Stimulated activated CD4-positive, alpha-beta T cell treated with anti-CD3 and anti-CD28 coated beads, Interleukin-1b, Interleukin-23, amount 100 ng/mL, for 4 hours (primary cell): ENCODE data around the gene DDX31.
"Not testable (repeated sequence)": the region's sequence is repeated elsewhere in the genome, so short reads cannot be mapped to it uniquely, and the experiment has no call there.

ENCODE experiments used
- DNase-seq, 2 donors: peaks; one replicate each; pipeline ENCODE4 v3.0.0-alpha.2; 2020; ENCODE audit warnings: low read depth in 2 of 2

Gene DDX31

GRCh38 chr9:132579427-132579798 is 90.4 kb downstream of the DDX31 start:
- no peak for DNase-seq

- no peak for DNase-seq
Observed at GRCh38 chr9:132578367-132578932, 91.3 kb downstream of the DDX31 start.

- DNase-seq = no peak
Observed at GRCh38 chr9:132577119-132577518, 92.7 kb downstream of the DDX31 start.

DNA sequence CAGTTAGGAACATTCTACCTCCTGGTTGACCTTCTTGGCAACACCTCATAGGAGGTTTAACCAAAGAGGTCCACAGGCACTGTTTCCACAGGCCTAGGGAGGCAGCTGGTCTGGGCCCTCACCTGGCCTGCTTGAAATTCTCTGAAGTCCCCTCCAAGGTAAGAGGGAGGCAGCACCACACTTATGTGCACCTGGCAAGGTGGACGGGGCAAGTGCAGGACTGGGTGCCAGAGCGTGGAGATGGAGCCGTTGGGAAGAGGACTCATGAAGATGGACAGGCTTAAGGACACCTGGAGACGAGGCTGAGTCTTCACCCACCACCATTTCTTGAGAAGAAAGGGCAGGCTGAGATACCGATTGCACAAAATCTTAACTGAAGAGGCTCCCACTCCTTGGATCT is 94.0 kb downstream of the DDX31 start:
- no peak for DNase-seq

DNA sequence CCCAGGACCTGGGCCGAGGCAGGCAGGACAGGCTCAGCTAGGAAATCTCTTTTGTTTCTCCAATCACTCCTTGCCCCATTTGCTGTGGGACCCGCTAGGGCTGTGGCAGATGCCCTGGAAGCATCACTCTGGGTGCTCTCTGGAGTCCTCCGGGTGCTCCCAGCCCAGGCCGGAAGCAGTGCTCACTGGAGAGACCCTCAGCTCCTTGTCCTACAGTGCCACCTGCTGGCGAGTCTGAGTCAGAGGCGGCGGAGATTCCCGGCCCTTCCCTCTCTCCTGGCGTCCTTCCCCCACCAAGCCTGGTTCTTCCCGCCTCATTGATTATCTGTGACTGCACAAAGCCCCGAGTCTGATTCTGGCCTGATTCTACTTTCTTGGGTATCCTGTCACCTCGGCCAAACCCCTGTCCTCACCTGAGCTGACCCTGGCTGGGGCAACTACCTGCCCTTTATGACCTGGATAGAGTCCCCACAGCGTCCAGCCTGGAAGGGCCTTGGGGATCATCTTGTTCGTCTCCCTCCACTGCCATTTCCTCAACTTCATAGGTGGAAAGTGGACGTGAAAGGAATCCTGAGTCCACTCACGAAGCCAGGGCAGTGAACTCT is 94.7 kb downstream of the DDX31 start:
- DNase-seq = no peak

GRCh38 chr9:132572921-132573320 is 96.9 kb downstream of the DDX31 start:
- DNase-seq = no peak

DNA sequence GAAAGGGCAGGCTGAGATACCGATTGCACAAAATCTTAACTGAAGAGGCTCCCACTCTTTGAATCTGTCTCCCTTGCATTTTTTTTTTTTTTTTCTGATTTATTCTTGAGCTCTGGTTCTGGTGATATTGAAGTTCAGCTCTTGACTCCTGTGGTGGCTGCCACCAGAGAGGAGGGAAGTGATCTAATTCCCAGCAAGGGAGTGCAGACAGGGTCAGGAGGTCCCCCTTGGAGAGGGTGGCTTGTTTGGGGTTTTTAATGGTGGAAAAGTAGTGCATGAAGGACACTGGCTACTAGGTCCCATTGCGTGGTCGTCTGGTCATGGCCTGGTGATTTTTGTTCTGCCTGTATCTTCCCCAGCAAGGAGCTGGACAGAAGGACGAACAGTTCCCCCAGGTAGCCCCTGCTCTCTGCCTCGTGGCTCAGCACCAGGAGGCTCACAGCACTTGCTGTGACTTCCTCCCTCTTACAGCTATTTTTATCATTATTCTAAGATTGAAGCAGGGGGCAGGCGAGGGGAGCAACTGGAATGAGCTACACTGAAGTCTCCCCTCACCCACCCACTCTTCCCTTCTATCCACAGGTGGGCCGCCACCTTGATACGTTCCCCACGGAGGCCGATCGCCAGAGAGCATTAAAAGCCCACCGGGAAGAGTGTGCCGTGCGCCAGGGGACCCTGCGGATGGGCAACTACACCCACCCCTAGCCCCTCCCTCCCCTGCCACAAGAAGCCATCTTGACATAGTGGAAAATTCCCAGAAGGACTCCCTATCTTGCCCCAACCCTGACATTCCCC is 97.8 kb downstream of the DDX31 start:
- DNase-seq = no peak

DNA sequence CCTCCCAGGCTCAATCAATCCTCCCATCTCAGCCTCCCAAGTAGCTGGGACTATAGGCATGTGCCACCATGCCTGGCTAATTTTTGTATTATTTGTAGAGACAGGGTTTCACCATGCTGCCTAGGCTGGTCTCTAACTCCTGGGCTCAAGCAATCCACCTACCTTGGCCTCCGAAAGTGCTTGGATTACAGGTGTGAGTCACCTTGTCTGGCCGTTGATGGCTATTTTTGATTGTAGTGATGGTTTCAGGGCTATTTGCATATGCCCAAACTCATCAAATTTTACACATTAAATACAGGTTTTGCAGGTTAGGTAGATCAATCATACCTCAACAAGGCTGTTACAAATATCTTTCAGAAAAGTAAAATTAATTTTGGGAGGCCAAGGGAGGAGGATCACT is 101.0 kb downstream of the DDX31 start:
- DNase-seq = not testable (repeated sequence)

DNA sequence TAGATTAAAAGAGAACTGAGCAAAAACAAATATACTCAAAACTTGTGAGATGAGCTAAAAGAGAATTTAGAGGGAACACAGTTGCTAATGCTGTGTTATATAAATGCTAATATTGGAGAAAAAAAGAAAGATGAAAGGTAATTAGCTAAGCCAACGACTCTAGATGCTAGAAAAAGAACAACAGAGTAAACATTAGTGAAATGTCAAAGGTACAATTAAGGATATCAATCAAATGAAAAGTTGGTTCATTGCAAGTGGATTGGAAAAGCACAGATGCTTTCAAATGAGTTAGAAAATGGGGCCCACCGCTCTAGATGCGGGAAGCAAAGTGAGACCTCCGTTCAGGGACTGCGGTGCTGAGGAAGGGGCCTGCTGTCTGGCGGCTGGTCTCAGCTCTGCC is 105.3 kb downstream of the DDX31 start:
- DNase-seq = no peak

DNA sequence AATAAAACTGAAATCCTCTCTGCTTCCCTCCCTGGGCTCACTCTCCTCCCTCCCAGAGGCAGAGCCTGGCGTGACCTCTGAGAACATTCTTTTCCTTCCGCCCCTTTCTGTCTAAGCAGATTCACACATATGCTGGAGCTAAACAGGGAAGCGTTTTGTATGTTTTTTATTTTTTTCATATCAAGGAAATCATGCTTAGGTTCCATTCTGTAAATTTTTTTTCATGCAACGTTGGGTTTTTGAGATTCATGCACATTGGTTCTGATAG is 107.5 kb downstream of the DDX31 start:
- DNase-seq = no peak

DNA sequence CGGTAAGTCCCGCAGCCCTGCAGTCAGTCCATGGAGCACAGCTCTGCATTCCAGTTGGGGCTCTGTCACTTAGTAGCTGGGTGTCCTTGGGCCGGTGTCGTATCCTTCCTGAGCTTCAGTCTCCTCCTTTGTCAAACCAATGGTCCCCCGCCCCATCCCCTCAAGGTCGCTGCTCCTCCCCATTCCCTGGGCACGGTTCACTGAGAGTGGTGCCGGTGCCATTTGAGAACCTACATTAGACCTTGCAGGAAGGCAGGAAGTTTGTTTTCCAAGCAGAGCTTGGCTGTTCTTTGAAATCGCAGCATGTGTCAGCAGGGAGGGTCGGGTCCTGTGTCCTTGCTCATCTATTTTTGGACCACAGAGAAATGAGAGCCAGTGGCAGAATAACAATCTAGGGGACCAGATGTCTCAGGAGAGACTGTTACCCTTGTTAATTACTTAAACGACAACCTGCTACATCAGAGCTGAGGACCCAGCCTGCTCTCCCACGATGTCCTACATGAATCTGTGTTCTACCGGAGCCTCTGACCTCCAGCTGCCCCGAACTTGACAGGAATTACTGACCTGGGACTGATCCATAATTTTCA is 109.1 kb downstream of the DDX31 start:
- no peak for DNase-seq

DNA sequence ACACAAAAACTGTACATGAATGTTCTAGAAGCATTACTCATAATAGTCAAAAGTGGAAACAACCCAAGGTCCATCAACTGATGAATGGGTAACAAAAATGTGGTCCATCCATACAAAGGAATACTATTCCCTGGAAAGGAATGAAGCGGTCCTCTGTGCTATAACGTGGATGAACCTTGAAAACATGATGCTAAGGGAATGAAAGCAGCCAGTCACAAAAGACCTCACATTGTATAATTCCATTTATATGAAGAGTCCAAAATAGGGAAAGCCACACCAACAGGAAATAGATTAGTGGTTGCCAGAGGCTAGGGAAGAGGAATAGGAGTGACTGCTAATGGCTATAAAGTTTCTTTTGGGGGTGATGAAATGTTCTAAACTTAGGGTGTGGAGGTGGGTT is 110.1 kb downstream of the DDX31 start:
- DNase-seq = no peak

- no peak for DNase-seq
Observed at GRCh38 chr9:132557159-132557558, 112.6 kb downstream of the DDX31 start.

DNA sequence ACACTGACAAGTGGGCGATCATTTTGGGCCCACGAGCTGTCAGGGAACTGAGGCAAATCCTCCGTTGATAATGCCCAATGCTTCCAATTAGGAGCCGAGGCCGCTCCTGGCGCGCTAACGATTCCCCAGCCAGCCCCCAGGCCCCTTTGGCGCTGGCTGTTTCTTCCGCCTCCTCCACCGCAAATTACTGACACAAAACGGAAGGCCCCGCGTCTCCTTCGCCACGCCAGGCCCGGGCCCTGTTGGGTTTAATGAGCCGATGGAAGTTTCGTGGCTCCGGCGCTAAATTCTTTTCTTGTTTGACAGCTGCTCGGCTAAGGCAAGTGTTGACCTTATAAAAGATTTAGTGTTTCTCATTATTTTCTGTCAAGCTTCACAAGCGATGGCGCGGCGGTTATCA is 113.1 kb downstream of the DDX31 start:
- DNase-seq = no peak

- DNase-seq = no peak
Observed at GRCh38 chr9:132556235-132556634, 113.5 kb downstream of the DDX31 start.

DNA sequence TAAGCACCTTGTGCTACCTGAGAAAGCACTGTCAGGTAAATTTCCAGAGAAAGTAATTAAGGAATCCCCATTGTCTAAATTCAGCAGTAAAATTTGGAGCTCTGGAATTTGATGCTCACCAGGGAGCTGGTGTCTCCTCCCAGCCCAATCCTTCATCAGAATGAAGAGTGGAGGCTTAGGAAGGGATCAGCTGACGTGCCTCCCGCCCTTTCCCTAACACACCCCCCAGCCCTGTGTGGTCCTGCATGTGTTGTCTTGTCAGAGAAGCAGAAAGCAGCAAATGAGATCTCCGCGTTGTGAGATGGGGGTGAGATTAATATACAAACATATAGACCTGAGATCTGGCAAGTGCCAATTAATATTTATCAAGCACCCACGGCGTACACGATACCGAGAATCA is 114.3 kb downstream of the DDX31 start:
- DNase-seq = no peak

DNA sequence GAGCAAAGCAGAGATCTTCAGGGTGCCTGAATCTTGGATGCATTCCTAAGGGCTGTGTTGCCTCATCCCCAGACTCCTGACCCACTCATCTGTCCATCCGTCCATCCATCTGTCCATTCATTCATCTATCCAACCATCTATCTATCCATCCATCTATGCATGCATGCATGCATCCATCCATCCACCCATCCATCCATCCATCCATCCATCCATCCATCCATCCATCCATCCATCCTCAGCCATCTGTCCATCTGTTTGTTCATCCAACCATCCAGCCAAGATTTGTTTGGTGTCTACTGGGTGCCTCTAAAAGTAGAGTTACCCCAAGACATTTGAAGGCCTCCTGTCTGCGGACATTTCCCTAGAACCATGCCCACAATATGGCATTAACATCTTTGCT is 115.0 kb downstream of the DDX31 start:
- no peak for DNase-seq

DNA sequence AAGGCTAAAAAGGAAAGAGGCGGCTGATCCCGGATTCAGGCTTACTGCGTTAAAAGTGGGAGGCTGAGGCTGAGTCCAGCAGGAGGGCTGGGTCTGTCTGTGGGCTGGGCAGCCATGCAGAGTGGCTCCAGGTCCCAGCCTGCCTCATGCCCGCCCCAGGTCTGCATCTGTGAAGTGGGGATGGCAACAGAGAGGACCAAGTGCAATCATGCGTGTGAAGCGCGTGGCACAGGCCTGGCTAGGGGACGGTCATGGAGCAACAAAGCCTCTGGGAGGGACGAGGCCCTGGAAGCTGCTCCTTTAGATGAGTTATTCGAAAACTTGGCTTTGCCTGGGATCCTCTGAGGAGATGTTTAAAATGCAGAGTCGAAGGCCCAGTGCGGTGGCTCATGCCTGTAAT is 117.7 kb downstream of the DDX31 start:
- no peak for DNase-seq

GRCh38 chr9:132551556-132551955 is 118.2 kb downstream of the DDX31 start:
- DNase-seq = no peak

DNA sequence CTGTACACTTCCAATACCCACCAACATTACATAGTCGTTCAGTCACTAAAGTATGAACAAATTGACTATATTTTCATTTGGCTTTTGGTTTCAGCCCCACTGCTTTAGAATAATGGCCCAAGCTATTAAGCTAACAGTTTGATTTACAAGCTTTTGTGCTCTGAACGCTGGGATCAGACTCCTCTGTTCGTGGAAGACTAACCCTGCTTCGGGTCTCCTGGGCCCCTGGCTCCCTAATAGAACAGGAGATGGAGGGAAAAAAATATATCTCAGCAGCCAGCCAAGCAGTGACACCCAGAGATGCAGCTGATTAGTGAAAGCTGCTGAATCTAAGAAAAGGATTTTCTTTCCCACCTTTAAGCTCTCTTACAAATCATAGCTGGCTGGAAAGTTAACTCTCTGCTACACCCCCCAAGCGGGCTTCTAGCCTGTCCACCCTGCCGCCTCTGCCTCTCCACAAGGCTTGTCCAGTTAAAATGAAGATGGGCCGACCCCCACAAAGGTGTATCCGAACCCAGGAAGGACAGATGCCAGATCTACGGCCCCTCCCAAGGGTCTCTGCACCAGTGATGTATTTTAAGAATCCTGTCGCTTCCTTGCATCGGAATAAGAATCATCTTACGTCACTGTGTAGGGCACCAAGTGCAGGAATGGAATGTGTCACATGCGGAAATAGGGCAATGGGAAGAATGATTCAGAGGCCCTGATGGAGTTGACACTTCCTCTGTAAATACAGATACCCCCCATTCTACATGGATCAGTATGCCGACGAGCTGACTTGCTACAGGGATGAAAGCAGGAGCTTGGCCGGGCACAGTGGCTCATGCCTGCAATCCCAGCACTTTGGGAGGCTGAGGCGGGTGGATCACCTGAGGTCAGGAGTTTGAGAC is 120.8 kb downstream of the DDX31 start:
- no peak for DNase-seq

DNA sequence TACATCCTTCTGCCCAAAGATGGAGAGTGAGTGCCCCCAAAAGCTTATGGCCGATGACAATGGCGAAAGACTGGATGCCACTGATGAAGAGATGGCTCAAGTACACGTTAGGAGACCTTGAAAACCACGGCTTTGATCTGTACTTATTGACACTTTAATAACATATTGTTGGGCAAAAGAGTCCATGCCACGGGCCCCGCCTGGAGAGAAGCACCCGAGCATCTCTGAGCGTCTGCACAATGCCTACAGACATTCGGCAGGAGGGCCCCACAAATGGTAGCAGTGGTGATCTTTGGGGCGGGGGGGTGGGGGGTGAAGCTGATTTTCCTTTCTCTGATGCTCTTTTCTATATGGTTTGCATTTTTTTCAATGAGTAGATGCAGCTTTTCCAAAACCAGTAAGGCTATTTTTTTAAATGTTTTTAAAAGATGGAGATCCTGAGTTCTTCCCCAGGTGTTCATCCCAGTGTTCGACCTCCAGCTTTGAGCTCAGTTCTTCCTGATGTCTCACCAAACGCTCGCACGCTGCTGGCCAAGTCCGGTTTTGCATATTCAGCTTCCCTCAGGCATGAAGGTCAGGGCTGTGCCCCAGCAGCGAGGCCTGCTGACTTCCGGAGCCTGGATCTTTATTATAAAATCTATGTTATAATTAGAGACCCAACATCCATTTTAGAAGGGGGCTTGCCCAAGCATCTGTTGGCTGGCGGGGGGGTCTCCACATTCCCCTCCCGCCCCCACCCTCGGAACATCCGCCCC is 121.6 kb downstream of the DDX31 start:
- DNase-seq = no peak

DNA sequence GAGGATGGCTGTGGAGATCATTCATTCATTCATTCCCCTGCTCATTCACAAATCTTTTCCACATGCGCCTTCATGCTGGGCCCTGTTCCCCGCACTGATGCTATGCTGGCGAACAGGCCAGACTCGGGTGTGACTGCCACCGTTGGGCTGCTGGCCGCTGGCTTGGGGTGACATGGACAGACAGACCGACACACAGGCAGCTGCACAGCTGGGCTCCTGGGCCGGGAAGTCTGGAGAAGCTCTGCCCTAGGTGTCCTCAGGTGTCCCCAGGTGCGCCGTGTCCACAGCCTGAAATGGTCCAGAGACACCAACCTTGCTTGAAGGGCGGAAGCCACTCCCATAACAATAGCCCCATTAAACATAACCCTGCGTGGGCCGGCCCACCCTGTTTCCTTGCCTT is 122.3 kb downstream of the DDX31 start:
- no peak for DNase-seq
